Keratinocyte (primary cell): Measurements from ENCODE around the gene BRCA2.

ENCODE experiments used
- CTCF ChIP-seq, 3 experiments: IDR thresholded peaks in 1 of 3; conservative IDR thresholded peaks in 1 of 3; optimal IDR thresholded peaks in 1 of 3; 2 replicates in 2 of 3; 3 replicates in 1 of 3; pipeline versions ENCODE3 to v1.5.1; 2011; ENCODE audit warnings: low read length in 3 of 3, mild to moderate bottlenecking in 3 of 3, moderate library complexity in 2 of 3, control low read depth in 1 of 3, inconsistent platforms in 1 of 3; ENCODE audit not compliant: insufficient read depth in 2 of 3; ENCODE audit errors: extremely low read depth in 1 of 3
- EZH2 ChIP-seq: IDR thresholded peaks from one replicate; pipeline ENCODE4 v1.6.1; 2012; ENCODE audit warnings: inconsistent platforms, mild to moderate bottlenecking, low read length, moderate library complexity

- TF ChIP-seq CTCF (optimal IDR thresholded peaks at IDR 0.05 in 1 of 3, IDR thresholded peaks at IDR 0.05 in 1 of 3, conservative IDR thresholded peaks at IDR 0.05 in 1 of 3; ENCODE audit: extremely low read depth in 1 of 3, insufficient read depth in 2 of 3, low read length in 3 of 3) (no peak), EZH2 (no peak)
These were observed 131.6 kb downstream of the BRCA2 start for GRCh38 chr13:32446773-32447465.
